Measurements from ENCODE around the gene MLPH.

The MLPH gene

GRCh38 chr2:237547841-237548416 lies 60.9 kb downstream of the MLPH start:
- DNase-seq = peak; percentile 2 to 60 (median 24)

GRCh38 chr2:237549216-237549615 lies 62.2 kb downstream of the MLPH start:
- DNase-seq = no peak

GRCh38 chr2:237549643-237550415 lies 62.8 kb downstream of the MLPH start:
- no peak for DNase-seq

DNA sequence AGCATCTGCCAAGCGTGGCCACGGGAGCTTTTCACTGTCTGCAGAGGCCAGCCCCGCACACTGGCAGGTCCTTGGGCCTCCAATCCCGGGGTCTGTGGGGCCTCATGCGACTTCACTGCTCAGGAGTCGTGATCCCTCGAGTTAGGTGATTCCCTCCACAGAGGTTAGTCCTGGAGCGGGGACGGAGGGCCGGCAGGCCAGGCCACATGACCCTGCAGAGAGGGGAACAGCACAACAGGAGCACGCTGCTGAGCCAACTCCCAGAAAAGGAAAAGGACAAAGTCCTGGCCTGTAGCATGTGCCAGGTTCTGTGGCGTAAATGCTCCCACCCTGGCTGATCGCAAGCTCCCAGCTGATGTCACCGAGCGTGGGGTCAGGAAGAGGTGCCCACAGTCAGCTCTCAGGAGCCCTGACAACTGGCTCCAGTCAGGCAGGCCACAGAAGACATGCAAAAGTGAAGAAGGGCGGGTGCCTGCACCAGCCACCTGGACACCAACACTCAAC lies 64.1 kb downstream of the MLPH start:
- no peak for DNase-seq

DNA sequence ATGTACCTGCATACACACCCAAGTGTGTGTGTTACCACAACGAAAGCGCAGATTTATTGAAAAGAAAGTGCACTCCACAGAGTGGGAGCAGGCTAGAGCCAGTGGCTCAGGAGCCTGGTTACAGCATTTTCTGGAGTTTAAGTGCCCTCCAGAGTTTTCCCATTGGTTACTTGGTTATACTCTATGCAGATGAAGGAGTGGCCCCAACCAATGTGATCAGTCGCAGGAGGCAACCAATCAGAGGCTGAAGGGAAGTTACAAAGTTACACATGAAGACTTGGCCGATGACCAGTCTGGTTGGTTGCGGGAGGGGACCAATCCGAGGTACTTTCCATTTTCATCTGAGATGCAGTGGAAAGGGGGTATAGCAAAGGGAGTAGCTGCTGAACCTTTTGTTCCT lies 65.9 kb downstream of the MLPH start:
- no peak for DNase-seq

GRCh38 chr2:237553948-237554347 lies 66.9 kb downstream of the MLPH start:
- DNase-seq = no peak

DNA sequence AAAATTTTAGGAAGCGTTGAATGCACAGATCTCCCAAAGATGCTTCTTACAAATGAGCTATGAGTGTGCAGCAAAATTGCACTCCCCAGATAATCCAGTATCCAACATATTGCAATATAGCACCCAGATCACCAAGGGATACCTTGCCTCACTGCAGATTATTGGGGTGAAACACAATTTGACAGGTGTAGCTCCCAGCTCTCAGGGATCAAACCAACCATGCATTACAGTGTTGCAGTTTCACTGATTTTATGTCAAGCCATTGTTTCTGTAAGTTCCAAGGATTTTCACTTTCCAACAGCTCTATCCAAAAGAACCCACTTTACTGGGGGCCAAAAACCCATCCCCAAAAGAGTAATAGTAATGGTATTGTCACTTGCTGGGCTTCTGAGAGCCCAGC lies 68.5 kb downstream of the MLPH start:
- DNase-seq = no peak

GRCh38 chr2:237556773-237557632 lies 70.0 kb downstream of the MLPH start:
- DNase-seq = no peak

GRCh38 chr2:237557633-237558015 lies 70.6 kb downstream of the MLPH start:
- no peak for DNase-seq

DNA sequence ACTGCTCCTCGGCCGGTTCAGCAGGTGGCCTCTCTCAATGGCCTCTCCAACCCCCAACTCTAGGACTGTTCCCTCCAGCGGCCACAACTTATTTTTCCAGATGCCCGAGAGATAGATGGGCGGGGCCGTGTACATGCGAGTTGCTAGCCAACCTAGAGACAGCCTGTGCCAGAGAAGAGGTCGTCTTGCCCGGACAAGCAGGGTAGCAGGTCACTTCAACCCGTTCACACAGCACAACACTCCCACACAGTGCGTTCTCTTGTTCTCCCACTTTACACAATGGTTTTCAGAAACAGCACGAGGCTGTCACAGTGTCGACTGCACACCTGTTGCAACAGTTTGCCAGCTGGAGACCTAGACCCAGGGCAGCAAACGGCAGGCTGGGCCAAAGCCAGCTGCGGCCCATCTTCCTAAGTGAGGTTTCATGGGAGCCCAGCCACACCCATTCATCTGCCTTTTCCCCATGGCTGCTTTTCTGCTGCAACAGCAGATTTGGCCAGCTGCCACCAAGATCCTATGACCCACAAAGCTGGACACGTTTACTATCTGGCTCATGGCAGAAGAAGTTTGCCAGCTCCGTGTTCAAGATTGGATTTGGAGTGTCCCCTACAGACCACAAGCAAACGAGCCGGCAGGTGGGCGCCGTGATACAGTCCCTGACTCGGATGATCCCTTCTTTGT lies 72.0 kb downstream of the MLPH start:
- DNase-seq = peak; percentile 30 to 63 (median 59)

DNA sequence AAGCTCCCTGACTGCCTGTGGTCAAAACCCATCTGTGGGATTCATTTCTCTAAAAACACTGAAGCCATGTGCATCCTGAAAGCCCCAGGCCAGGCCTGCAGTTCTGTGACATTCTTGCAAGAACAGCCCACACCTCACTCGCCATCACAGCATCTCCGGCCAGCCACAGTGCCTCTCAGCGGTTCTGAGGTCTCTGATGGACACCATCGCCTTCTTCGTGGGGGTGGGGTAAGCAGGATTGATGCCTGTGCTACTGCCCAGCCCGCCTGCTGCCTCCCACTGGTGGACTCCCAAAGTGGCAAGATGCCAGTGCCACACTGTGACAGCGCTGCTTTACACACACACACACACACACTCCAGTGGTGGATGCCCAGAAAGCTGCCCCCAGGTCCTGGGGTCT lies 74.2 kb downstream of the MLPH start:
- DNase-seq = no peak

DNA sequence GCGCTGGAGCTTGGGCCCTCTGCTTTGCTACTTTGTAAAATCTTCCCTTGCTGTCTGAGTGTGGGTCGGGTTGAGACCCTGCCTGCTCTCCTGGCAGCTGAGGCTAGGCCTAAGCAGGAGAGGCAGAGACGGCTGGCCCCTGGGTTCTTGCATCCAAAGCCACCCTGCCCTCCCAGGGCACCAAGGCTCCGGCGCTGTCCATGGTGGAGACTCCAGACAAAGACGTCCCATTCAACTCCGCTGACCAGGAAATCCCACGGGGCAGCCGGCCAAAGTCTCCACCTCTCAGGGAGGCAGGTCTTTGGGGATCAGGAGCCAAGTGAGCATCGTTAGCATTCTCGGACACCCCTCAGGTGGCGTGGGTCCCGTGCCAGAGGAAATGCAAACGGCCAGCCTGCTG lies 76.8 kb downstream of the MLPH start:
- DNase-seq = no peak

DNA sequence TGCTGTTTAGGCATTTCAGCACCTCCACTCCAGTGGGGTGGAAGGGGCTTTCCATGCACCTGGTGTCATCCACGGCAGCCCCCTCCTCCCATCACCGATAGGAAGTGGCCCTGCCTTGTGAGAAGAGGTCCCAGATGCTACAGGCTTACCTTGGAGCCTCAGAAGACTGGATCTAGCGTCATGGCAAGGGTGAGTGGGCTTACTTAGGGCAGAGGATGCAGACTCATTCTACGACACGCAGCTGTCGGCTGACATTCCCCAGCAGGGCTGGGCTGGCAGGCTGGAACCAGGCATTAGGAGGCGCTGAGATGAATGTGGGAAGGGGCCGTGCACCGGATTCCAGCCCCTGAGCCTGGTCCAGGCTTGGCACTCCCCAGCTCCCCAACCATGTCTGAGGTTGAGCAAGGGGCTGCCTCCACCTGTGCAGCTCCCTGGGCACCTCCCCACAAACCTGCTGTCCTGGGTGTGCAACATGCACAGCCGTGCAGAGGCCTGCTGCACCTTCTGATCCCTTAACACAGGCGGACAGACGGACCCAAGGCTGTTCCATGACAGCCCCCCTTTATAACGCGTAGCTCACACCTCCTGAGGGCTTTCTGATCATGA lies 77.6 kb downstream of the MLPH start:
- DNase-seq = no peak

DNA sequence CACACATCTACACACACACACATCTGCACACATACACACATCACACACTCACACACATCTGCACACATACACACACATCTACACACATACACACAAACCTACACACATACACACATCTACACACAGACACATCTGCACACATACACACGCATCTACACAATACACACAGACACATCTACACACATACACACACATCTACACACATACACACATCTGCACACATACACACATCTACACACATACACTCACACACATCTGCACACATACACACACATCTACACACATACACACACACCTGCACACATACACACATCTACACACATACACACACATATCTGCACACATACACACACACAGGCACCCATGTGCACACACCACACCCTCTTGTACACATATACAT lies 78.9 kb downstream of the MLPH start:
- no peak for DNase-seq

DNA sequence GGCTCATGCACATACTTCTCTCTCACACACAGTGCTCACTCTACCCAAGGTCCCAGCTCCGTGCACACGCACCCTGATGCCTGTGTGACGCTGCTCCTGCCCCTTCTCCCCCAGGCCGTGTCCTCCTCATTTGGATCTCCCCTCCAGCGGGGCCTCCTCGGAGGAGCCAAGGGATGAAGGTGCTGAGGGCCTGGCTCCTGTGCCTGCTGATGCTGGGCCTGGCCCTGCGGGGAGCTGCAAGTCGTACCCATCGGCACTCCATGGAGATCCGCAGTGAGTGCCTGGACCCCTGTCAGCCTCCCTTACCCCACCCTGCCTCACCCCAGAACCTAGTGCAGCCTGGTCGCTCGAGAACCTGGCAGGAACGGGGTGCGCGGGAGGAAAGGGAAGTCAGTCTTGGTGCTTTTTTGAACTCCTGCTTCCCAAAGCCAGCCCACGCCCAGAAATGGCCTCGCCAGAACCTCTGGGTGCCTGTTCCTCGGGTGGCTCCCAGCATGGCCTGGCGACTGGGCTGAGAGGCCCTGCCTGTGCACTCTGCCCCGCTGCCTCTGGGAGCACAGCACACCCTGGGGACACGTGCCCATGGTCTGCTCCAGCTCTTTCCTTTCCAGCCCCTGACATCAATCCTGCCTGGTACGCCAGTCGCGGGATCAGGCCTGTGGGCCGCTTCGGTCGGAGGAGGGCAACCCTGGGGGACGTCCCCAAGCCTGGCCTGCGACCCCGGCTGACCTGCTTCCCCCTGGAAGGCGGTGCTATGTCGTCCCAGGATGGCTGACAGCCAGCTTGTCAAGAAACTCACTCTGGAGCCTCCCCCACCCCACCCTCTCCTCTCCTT lies 79.6 kb downstream of the MLPH start, which contains the start of gene PRLH:
Gene PRLH (plus strand): TSS at position 174 of the 835 bp plus-strand sequence. CDS start 0 bp downstream, at position 174.
- DNase-seq = no peak

DNA sequence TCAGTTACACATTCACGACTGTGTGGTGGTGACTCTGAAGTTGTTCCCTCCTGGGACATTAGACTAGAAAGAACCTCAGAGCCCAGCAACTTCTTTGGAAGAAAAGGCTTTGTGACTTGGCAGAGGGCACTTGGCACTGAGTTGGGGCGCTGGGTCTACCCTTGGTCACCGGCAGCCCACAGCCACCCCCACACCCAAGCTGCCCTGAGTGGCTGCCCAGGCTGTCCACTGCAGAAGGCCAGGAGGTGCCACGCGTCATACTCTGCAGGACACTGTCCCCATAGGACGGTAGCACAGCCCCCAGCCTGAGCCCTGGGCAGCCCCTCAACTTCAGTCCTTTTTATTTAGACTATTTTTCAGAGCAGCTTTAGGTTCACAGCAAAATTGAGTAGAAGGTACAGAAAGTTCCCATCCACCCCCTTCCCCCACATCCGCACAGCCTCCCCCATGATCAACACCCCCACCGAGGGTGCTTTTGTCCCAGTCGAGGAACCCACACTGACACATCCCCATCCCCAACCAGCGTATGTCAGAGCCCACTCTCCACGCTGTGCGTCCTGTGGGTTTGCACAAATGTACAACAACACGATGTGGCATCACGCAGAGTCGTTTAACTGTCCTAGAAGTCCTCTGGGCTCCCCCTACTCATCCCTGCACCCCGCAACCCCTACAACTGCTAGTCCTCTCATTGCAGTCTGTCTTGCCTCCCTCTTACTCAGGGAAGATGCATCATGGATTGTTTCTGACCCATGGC lies 80.4 kb downstream of the MLPH start:
- no peak for DNase-seq

DNA sequence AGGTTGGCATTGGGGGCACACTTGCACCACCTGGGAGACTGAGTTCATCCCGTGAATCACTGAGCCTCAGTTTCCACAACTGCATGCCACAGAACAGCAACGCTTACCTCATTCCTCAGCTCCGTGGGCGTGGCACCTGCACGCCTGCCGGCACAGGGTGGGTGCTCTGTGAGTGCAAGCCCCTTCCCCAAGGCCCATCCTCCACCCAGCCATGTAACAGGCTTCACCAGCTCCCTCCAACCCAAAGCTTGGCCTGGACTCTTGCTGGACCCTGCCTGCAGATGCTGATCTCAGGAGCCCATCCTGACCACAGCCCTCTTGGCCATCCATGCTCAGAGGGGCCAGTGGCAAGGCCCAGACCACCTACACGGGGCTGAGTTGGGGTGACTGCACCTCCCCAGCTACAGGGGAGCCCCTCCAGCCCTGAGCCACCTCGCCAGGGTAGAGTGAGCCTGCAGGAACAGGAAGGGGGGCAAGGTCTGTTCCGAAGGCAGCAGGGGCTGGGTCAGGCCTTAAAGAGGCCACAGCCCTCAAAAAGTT lies 81.1 kb downstream of the MLPH start:
- no peak for DNase-seq

- DNase-seq = no peak
These were observed 82.0 kb downstream of the MLPH start for GRCh38 chr2:237569041-237569440.

- DNase-seq = no peak
These were observed 82.8 kb downstream of the MLPH start for GRCh38 chr2:237569896-237570295.

- DNase-seq = no peak
These were observed 83.8 kb downstream of the MLPH start for GRCh38 chr2:237570776-237571335.

All from NCI-H1417 (cell line).